T-helper 2 cell treated with Interferon-gamma antibody and Interleukin-4, amounts not matched to agents 5 μg/mL and 100 μg/mL, for 36 hours (primary cell): ENCODE data around the gene LMNA.
A peak's percentile ranks its signal among the peaks of the same experiment; 100 is the strongest.

Source experiments
- DNase-seq: peaks from one replicate; pipeline ENCODE4 v3.0.0; 2021; ENCODE audit warnings: low spot score
- H3K27ac Mint-ChIP-seq: one replicate; pipeline ENCODE4 v1.8.0; 2021; ENCODE audit warnings: mild to moderate bottlenecking, mixed read lengths
- H3K27me3 Mint-ChIP-seq: one replicate; pipeline ENCODE4 v1.8.0; 2021; ENCODE audit warnings: low read depth, mixed read lengths
- H3K36me3 Mint-ChIP-seq: one replicate; pipeline ENCODE4 v1.8.0; 2021; ENCODE audit warnings: low read depth, mixed read lengths
- H3K4me1 Mint-ChIP-seq: one replicate; pipeline ENCODE4 v1.8.0; 2021; ENCODE audit warnings: low read depth, mixed read lengths
- H3K4me3 Mint-ChIP-seq: one replicate; pipeline ENCODE4 v1.8.0; 2022; ENCODE audit warnings: mild to moderate bottlenecking, moderate library complexity, mixed read lengths
- H3K9me3 Mint-ChIP-seq: one replicate; pipeline ENCODE4 v1.8.0; 2021; ENCODE audit warnings: mixed read lengths

Gene LMNA

GRCh38 chr1:156155756-156156510 is 41.4 kb downstream of the LMNA start:
- peaks cover 4% of the 10 kb centered on the region for H3K36me3 Mint-ChIP-seq
- no peak for DNase-seq
- peaks cover 58% of the 10 kb centered on the region for H3K4me1 Mint-ChIP-seq
- no peaks in the 10 kb centered on the region for H3K9me3 Mint-ChIP-seq
- peak overlapping the region; percentile 81 for H3K4me3 Mint-ChIP-seq
- H3K27ac Mint-ChIP-seq = peak overlapping the region; percentile 80
- H3K27me3 Mint-ChIP-seq = no peaks in the 10 kb centered on the region

- Mint-ChIP-seq H3K4me3 (no peak overlapping the region), H3K4me1 (peaks cover 61% of the 10 kb centered on the region), H3K9me3 (no peaks in the 10 kb centered on the region)
Observed at GRCh38 chr1:156157506-156157905, 43.0 kb downstream of the LMNA start.

GRCh38 chr1:156157966-156158365 is 43.5 kb downstream of the LMNA start:
- no peaks in the 10 kb centered on the region for H3K27me3 Mint-ChIP-seq
- peak overlapping the region; percentile 18 for H3K27ac Mint-ChIP-seq
- H3K4me1 Mint-ChIP-seq = peaks cover 57% of the 10 kb centered on the region
- no peak overlapping the region for H3K4me3 Mint-ChIP-seq
- no peak for DNase-seq
- H3K36me3 Mint-ChIP-seq = peaks cover 4% of the 10 kb centered on the region
- H3K9me3 Mint-ChIP-seq = no peaks in the 10 kb centered on the region

More at GRCh38 chr1:156157506-156157905, 43.0 kb downstream of the LMNA start:
- Mint-ChIP-seq H3K36me3 (peaks cover 4% of the 10 kb centered on the region), H3K27me3 (no peaks in the 10 kb centered on the region), H3K27ac (peak overlapping the region; percentile 41)
- DNase-seq = no peak

GRCh38 chr1:156160000-156160742 is 45.7 kb downstream of the LMNA start:
- H3K27ac Mint-ChIP-seq = peak overlapping the region; percentile 73
- peak overlapping the region; percentile 78 for H3K4me3 Mint-ChIP-seq
- DNase-seq = no peak
- H3K27me3 Mint-ChIP-seq = no peaks in the 10 kb centered on the region
- peaks cover 48% of the 10 kb centered on the region for H3K4me1 Mint-ChIP-seq
- no peaks in the 10 kb centered on the region for H3K9me3 Mint-ChIP-seq
- peaks cover 15% of the 10 kb centered on the region for H3K36me3 Mint-ChIP-seq

GRCh38 chr1:156160743-156161171 is 46.2 kb downstream of the LMNA start:
- Mint-ChIP-seq H3K9me3 (no peaks in the 10 kb centered on the region), H3K27me3 (no peaks in the 10 kb centered on the region), H3K27ac (peak overlapping the region; percentile 73), H3K4me3 (peak overlapping the region; percentile 78), H3K4me1 (peaks cover 43% of the 10 kb centered on the region), H3K36me3 (peaks cover 19% of the 10 kb centered on the region)
- peak; percentile 62 for DNase-seq

GRCh38 chr1:156162430-156163037 is 48.0 kb downstream of the LMNA start:
- Mint-ChIP-seq H3K36me3 (peaks cover 22% of the 10 kb centered on the region), H3K4me3 (no peak overlapping the region), H3K27me3 (no peaks in the 10 kb centered on the region), H3K4me1 (peaks cover 29% of the 10 kb centered on the region), H3K9me3 (no peaks in the 10 kb centered on the region), H3K27ac (no peak overlapping the region)
- DNase-seq = no peak

GRCh38 chr1:156163712-156164111 is 49.2 kb downstream of the LMNA start:
- Mint-ChIP-seq H3K36me3 (peaks cover 22% of the 10 kb centered on the region), H3K9me3 (no peaks in the 10 kb centered on the region), H3K4me3 (no peak overlapping the region), H3K27me3 (no peaks in the 10 kb centered on the region), H3K4me1 (peaks cover 22% of the 10 kb centered on the region), H3K27ac (no peak overlapping the region)
- DNase-seq = no peak

GRCh38 chr1:156164125-156164831 is 49.8 kb downstream of the LMNA start:
- no peaks in the 10 kb centered on the region for H3K9me3 Mint-ChIP-seq
- no peaks in the 10 kb centered on the region for H3K27me3 Mint-ChIP-seq
- H3K36me3 Mint-ChIP-seq = peaks cover 19% of the 10 kb centered on the region
- H3K4me1 Mint-ChIP-seq = peaks cover 19% of the 10 kb centered on the region
- H3K27ac Mint-ChIP-seq = no peak overlapping the region
- DNase-seq = no peak
- no peak overlapping the region for H3K4me3 Mint-ChIP-seq

- Mint-ChIP-seq H3K36me3 (peaks cover 18% of the 10 kb centered on the region), H3K4me3 (no peak overlapping the region), H3K27ac (no peak overlapping the region), H3K27me3 (no peaks in the 10 kb centered on the region), H3K4me1 (peaks cover 13% of the 10 kb centered on the region), H3K9me3 (no peaks in the 10 kb centered on the region)
- no peak for DNase-seq
Observed at GRCh38 chr1:156165083-156165482, 50.6 kb downstream of the LMNA start.

GRCh38 chr1:156167536-156167935 is 53.0 kb downstream of the LMNA start:
- H3K4me1 Mint-ChIP-seq = peaks cover 3% of the 10 kb centered on the region
- no peak overlapping the region for H3K27ac Mint-ChIP-seq
- H3K4me3 Mint-ChIP-seq = no peak overlapping the region
- H3K9me3 Mint-ChIP-seq = no peaks in the 10 kb centered on the region
- H3K27me3 Mint-ChIP-seq = no peaks in the 10 kb centered on the region
- peaks cover 18% of the 10 kb centered on the region for H3K36me3 Mint-ChIP-seq
- DNase-seq = no peak

- no peaks in the 10 kb centered on the region for H3K27me3 Mint-ChIP-seq
- H3K9me3 Mint-ChIP-seq = no peaks in the 10 kb centered on the region
- H3K4me3 Mint-ChIP-seq = no peak overlapping the region
- no peak for DNase-seq
- no peak overlapping the region for H3K27ac Mint-ChIP-seq
- H3K4me1 Mint-ChIP-seq = peaks cover 3% of the 10 kb centered on the region
- peaks cover 2% of the 10 kb centered on the region for H3K36me3 Mint-ChIP-seq
Observed at GRCh38 chr1:156172696-156173470, 58.4 kb downstream of the LMNA start.

- DNase-seq = no peak
- Mint-ChIP-seq H3K27ac (no peak overlapping the region), H3K36me3 (peaks cover 4% of the 10 kb centered on the region)
Observed at GRCh38 chr1:156176610-156177210, 62.2 kb downstream of the LMNA start.

More at GRCh38 chr1:156176610-156177210, 62.2 kb downstream of the LMNA start:
- Mint-ChIP-seq H3K9me3 (no peaks in the 10 kb centered on the region), H3K27me3 (no peaks in the 10 kb centered on the region), H3K4me1 (peaks cover 10% of the 10 kb centered on the region), H3K4me3 (no peak overlapping the region)
